Activated CD4-positive, alpha-beta T cell treated with anti-CD3 and anti-CD28 coated beads for 36 hours (primary cell): ENCODE measurements around the gene LVRN. TPM values are rescaled to one million over a fixed set of nuclear protein-coding genes. Genes with fewer than 3 reads are reported as not detected.

ENCODE experiments used
- ATAC-seq: fragments of 200-7000 bp; cut with Tn5 transposase; one replicate; pipeline ENCODE4 v1.10.0; 2021; ENCODE audit warnings: mild to moderate bottlenecking, moderate library complexity
- CTCF ChIA-PET: fragments of 350-600 bp; sonication (Branson Sonifier 250); formaldehyde crosslinking; loops from one replicate; lab custom pipeline; 2021; ENCODE audit warnings: antibody characterized with exemption; lab: Charles Lee
- POLR2A ChIA-PET: fragments of 350-600 bp; sonication (Branson Sonifier 250); formaldehyde crosslinking; loops from one replicate; lab custom pipeline; 2021; ENCODE audit warnings: antibody characterized with exemption, inconsistent platforms; lab: Charles Lee
- DNase-seq: peaks from one replicate; pipeline ENCODE4 v3.0.0-alpha.2; 2020
- H3K27ac Mint-ChIP-seq: one replicate; pipeline ENCODE4 v1.8.0; 2021; ENCODE audit warnings: mixed read lengths
- H3K27me3 Mint-ChIP-seq: one replicate; pipeline ENCODE4 v1.8.0; 2021; ENCODE audit warnings: mixed read lengths
- H3K36me3 Mint-ChIP-seq: one replicate; pipeline ENCODE4 v1.8.0; 2021; ENCODE audit warnings: low read depth, mixed read lengths
- H3K4me1 Mint-ChIP-seq: one replicate; pipeline ENCODE4 v1.8.0; 2021; ENCODE audit warnings: mixed read lengths
- H3K4me3 Mint-ChIP-seq: one replicate; pipeline ENCODE4 v1.8.0; 2021; ENCODE audit warnings: mild to moderate bottlenecking, moderate library complexity, mixed read lengths
- H3K9me3 Mint-ChIP-seq: one replicate; pipeline ENCODE4 v1.8.0; 2021; ENCODE audit warnings: low read depth, mixed read lengths
- intact Hi-C, 2 experiments: fragments of 100-400 bp; cut with DNase I in 1 of 2; cut with micrococcal nuclease in 1 of 2; formaldehyde crosslinking; loops; one replicate each; pipeline versions ENCODE4 v1.14.2 to v1.15.1; 2022 to 2024; cut with DNase I, micrococcal nuclease
- total RNA-seq, 2 experiments: library from RNA; stranded (reverse); gene quantifications; one replicate each; pipeline ENCODE4 v1.2.3, GENCODE V29; 2021

Gene LVRN
- total RNA-seq, 2 experiments from 2014 or later: 0.11 TPM; not detected in 1

- Mint-ChIP-seq H3K36me3 (no peaks in the 10 kb centered on the region), H3K4me1 (no peaks in the 10 kb centered on the region), H3K27me3 (peaks cover 25% of the 10 kb centered on the region), H3K27ac (no peak overlapping the region), H3K9me3 (no peaks in the 10 kb centered on the region), H3K4me3 (no peak overlapping the region)
- intact Hi-C loops: loop anchor here (1.0 to 5.0 kb wide), 5 partner anchors 226 to 761 kb away; partner anchors contain the start of genes AP3S1 (in 1 of the 2) and ATG12 (in 1 of the 2)
- ChIA-PET POLR2A (no interaction called here), CTCF (interaction anchor here (0.6 to 2.2 kb wide), 9 partner anchors 8 to 461 kb away, joined by 3 to 12 read pairs (median 4); no protein-coding TSS in a partner anchor)
- ATAC-seq: peak; percentile 44
- no peak for DNase-seq
Observed at GRCh38 chr5:116068028-116068632, 105.9 kb downstream of the LVRN start.

GRCh38 chr5:116071211-116071610, 108.9 kb downstream of the LVRN start:
- ChIA-PET CTCF (no interaction called here), POLR2A (no interaction called here)
- Mint-ChIP-seq H3K4me1 (peaks cover 12% of the 10 kb centered on the region), H3K9me3 (no peaks in the 10 kb centered on the region), H3K27ac (no peak overlapping the region), H3K4me3 (no peak overlapping the region), H3K36me3 (peaks cover under 1% of the 10 kb centered on the region), H3K27me3 (peaks cover 29% of the 10 kb centered on the region)
- DNase-seq (no peak), ATAC-seq (no peak)
- intact Hi-C loops: loop anchor here in 1 of 2 experiments (10.0 kb wide), 1 partner anchor 606 kb away; no protein-coding TSS in a partner anchor

GRCh38 chr5:116075191-116075831, 113.0 kb downstream of the LVRN start:
- H3K4me3 Mint-ChIP-seq: no peak overlapping the region
- CTCF ChIA-PET: no interaction called here
- no peaks in the 10 kb centered on the region for H3K9me3 Mint-ChIP-seq
- DNase-seq: no peak
- H3K36me3 Mint-ChIP-seq: peaks cover 9% of the 10 kb centered on the region
- H3K27ac Mint-ChIP-seq: peak overlapping the region; percentile 27
- ATAC-seq: peak; percentile 23
- POLR2A ChIA-PET: no interaction called here
- H3K27me3 Mint-ChIP-seq: peaks cover 22% of the 10 kb centered on the region
- H3K4me1 Mint-ChIP-seq: peaks cover 23% of the 10 kb centered on the region
- intact Hi-C loops: loop anchor here in 1 of 2 experiments (10.0 kb wide), 1 partner anchor 611 kb away; no protein-coding TSS in a partner anchor

- no peaks in the 10 kb centered on the region for H3K9me3 Mint-ChIP-seq
- H3K4me1 Mint-ChIP-seq: peaks cover 26% of the 10 kb centered on the region
- peaks cover 20% of the 10 kb centered on the region for H3K27me3 Mint-ChIP-seq
- no peak overlapping the region for H3K4me3 Mint-ChIP-seq
- intact Hi-C loops: loop anchor here in 1 of 2 experiments (10.0 kb wide), 1 partner anchor 612 kb away; no protein-coding TSS in a partner anchor
- DNase-seq (peak; percentile 26), ATAC-seq (peak; percentile 91)
- CTCF ChIA-PET: interaction anchor here (1.8 kb wide), 1 partner anchor 9 kb away, joined by 12 read pairs; no protein-coding TSS in a partner anchor
- POLR2A ChIA-PET: no interaction called here
- peak overlapping the region; percentile 56 for H3K27ac Mint-ChIP-seq
- H3K36me3 Mint-ChIP-seq: peaks cover 11% of the 10 kb centered on the region
Observed at GRCh38 chr5:116076496-116076895, 114.2 kb downstream of the LVRN start.

Other genes with a start within 250 kb of the LVRN start
- gene CDO1, start 145.8 kb upstream of the LVRN start, total RNA-seq: under 1 TPM; 0.16 to 0.55 TPM
- gene ATG12, start 120.9 kb upstream of the LVRN start, total RNA-seq: 10 to 100 TPM; 44.8 to 45.0 TPM
- 10 to 100 TPM; 84.5 to 91.6 TPM for gene AP3S1, start 120.5 kb upstream of the LVRN start, total RNA-seq
- gene ARL14EPL, start 70.0 kb downstream of the LVRN start, total RNA-seq: not detected
- gene COMMD10, start 122.5 kb downstream of the LVRN start, total RNA-seq: 10 to 100 TPM; 19.7 to 23.0 TPM